ENCODE results near the gene MELTF. TPM values are rescaled to one million over a fixed set of nuclear protein-coding genes. Genes with fewer than 3 reads are reported as not detected.

The MELTF gene
- total and polyA plus RNA-seq, 9 of the 15 experiments (the other 6 are each of a cell fraction or from before 2014, with no cell fraction given): 0.35 to 10.5 (median 4.5) TPM

- no peaks in the 10 kb centered on the region for H3K9me3 ChIP-seq (replicated peaks; ENCODE audit: control insufficient read depth, insufficient read depth, low read depth, low read length)
- no peak overlapping the region for H3K4me3 ChIP-seq
- in situ Hi-C loops (cut with MboI) (no loop called here), intact Hi-C loops (cut with micrococcal nuclease) (no loop called here)
- ChIA-PET POLR2A (interaction anchor here (1.0 to 1.3 kb wide), 3 partner anchors 8 to 13 kb away, joined by 3 to 8 read pairs (median 3); partner anchors contain the start of gene NCBP2), CTCF (ENCODE audit: low intra/inter-chr PET ratio) (no interaction called here)
- no peak for DNase-seq (ENCODE audit: extremely low read depth in 1 of 4, low spot score in 3 of 4)
- no peaks in the 10 kb centered on the region for H3K4me1 ChIP-seq (replicated peaks in 1 of 2; ENCODE audit: control insufficient read depth in 2 of 2, insufficient read depth in 2 of 2, low read length in 2 of 2)
- ATAC-seq: no peak
- peak; percentile 32 for FAIRE-seq
- H4K20me1 ChIP-seq (replicated peaks; ENCODE audit: control insufficient read depth, insufficient read depth, low read length): no peaks in the 10 kb centered on the region
- no TSS peak for BruUV-seq (replicated peaks)
- no peaks in the 10 kb centered on the region for H3K36me3 ChIP-seq (ENCODE audit: control insufficient read depth, insufficient read depth, low read length)
- no peak overlapping the region for H3K4me2 ChIP-seq (ENCODE audit: insufficient read depth, low read length)
- H3K9me1 ChIP-seq (ENCODE audit: control insufficient read depth, insufficient read depth, low read length): no peaks in the 10 kb centered on the region
- H3K27me3 ChIP-seq (ENCODE audit: control insufficient read depth in 2 of 2, insufficient read depth in 2 of 2, low read length in 2 of 2): peaks cover 3 to 4% of the 10 kb centered on the region in 2 experiments; a peak in 1 of 5 replicates
- 23% methylated on average over 7 of the region's 7 CpGs for WGBS (ENCODE audit: insufficient coverage, low coverage, missing lambda C conversion rate)
- H2AFZ ChIP-seq (ENCODE audit: low read depth, low read length): no peak overlapping the region
- no peak overlapping the region for H3K27ac ChIP-seq (ENCODE audit: extremely low read depth, low read depth, low read length)
- no peaks in the 10 kb centered on the region for H3K79me2 ChIP-seq (ENCODE audit: control insufficient read depth, insufficient read depth, low read length)
- no peak overlapping the region for H3K9ac ChIP-seq (ENCODE audit: insufficient read depth in 1 of 2, low read depth in 2 of 2, low read length in 2 of 2)
- TF ChIP-seq ERF (CRISPR knock-in tag; IDR thresholded peaks at IDR 0.05) (no peak), FOXP1 (CRISPR knock-in tag; IDR thresholded peaks at IDR 0.05) (no peak), STAG1 (CRISPR knock-in tag; IDR thresholded peaks at IDR 0.05; ENCODE audit: borderline replicate concordance) (no peak), RBM25 (IDR thresholded peaks at IDR 0.05; ENCODE audit: low read depth, low read length, severe bottlenecking) (peak; percentile 5), ZKSCAN8 (CRISPR knock-in tag; IDR thresholded peaks at IDR 0.05) (no peak), NFRKB (IDR thresholded peaks at IDR 0.05; ENCODE audit: low read depth) (no peak), ZBTB40 (IDR thresholded peaks at IDR 0.05) (no peak), ZBTB40 (CRISPR knock-in tag; IDR thresholded peaks at IDR 0.05) (no peak), ZNF717 (CRISPR knock-in tag; IDR thresholded peaks at IDR 0.05) (no peak), CAMTA2 (CRISPR knock-in tag; conservative IDR thresholded peaks at IDR 0.05) (no peak), ZMIZ1 (IDR thresholded peaks at IDR 0.05; ENCODE audit: low read depth in 2 of 2, low read length in 2 of 2) (no peak), SMAD3 (CRISPR knock-in tag; conservative IDR thresholded peaks at IDR 0.05) (no peak)
Measured at GRCh38 chr3:196954832-196955231, 74.8 kb downstream of the MELTF start.

All from K562 (cell line).